K562 (cell line): ENCODE results near the gene ACBD4. TPM values are rescaled to one million over a fixed set of nuclear protein-coding genes. Genes with fewer than 3 reads are reported as not detected.

Source experiments
- ATAC-seq: fragments of 200-7000 bp; cut with Tn5 transposase; 3 replicates; pipeline ENCODE4 v1.9.1; 2020; ENCODE audit warnings: moderate library complexity
- BruUV-seq: library from RNA; stranded (reverse); fragments of 400-500 nt; replicated peaks from 2 replicates; lab custom pipeline; 2021; lab: Mats Ljungman, UMichigan
- CTCF ChIA-PET: fragments of 300-600 bp; formaldehyde crosslinking; extraction: SDS; loops from one replicate; lab custom pipeline; 2021; ENCODE audit warnings: low intra/inter-chr PET ratio; lab: Yijun Ruan, JAX
- POLR2A ChIA-PET: fragments of 300-600, 350-650 bp; sonication (Branson Sonifier 250); formaldehyde crosslinking; extraction: SDS; loops from one replicate; lab custom pipeline; 2021; ENCODE audit warnings: antibody characterized with exemption, inconsistent platforms; lab: Yijun Ruan, JAX
- DNase-seq, 4 experiments: peaks; one replicate each; pipeline versions ENCODE4 v3.0.0 to v3.0.0-alpha.2; 2011 to 2018; ENCODE audit warnings: low spot score in 3 of 4, mixed read lengths in 3 of 4; ENCODE audit errors: extremely low read depth in 1 of 4
- FAIRE-seq: peaks from 2 replicates; lab custom pipeline; 2011; peaks lifted over from hg19 to GRCh38; lab: Jason Lieb, UNC
- H2AFZ ChIP-seq: 2 replicates; pipeline ENCODE4 v1.6.0; 2011; ENCODE audit warnings: low read depth, low read length, control low read depth, inconsistent platforms
- H3K27ac ChIP-seq: fragments of 200-600 bp; 3 replicates; pipeline ENCODE4 v1.8.0; 2011; ENCODE audit warnings: low read depth, mild to moderate bottlenecking, control low read depth, inconsistent platforms, low read length, moderate library complexity, mixed read lengths; ENCODE audit errors: extremely low read depth
- H3K27me3 ChIP-seq, 2 experiments: fragments of 300-600 bp in 1 of 2; 2 replicates in 1 of 2; 3 replicates in 1 of 2; pipeline versions ENCODE4 v1.6.0 to v1.8.0; 2011; ENCODE audit warnings: inconsistent platforms in 2 of 2, low read length in 2 of 2, mild to moderate bottlenecking in 1 of 2, mixed read lengths in 1 of 2, moderate library complexity in 1 of 2; ENCODE audit not compliant: control insufficient read depth in 2 of 2, insufficient read depth in 2 of 2
- H3K36me3 ChIP-seq: fragments of 300-600 bp; 3 replicates; pipeline ENCODE4 v1.8.0; 2011; ENCODE audit warnings: mild to moderate bottlenecking, low read length, inconsistent platforms; ENCODE audit not compliant: control insufficient read depth, insufficient read depth
- H3K4me1 ChIP-seq, 2 experiments: fragments of 200-600 bp in 1 of 2; replicated peaks in 1 of 2; 2 replicates in 1 of 2; 3 replicates in 1 of 2; pipeline versions ENCODE4 v1.5.1 to v1.8.0; 2011; ENCODE audit warnings: inconsistent platforms in 2 of 2, low read length in 2 of 2, mild to moderate bottlenecking in 1 of 2, mixed read lengths in 1 of 2, moderate library complexity in 1 of 2; ENCODE audit not compliant: control insufficient read depth in 2 of 2, insufficient read depth in 2 of 2
- H3K4me2 ChIP-seq: 2 replicates; pipeline ENCODE4 v1.6.1; 2011; ENCODE audit warnings: low read length, control low read depth, inconsistent platforms, mixed read lengths; ENCODE audit not compliant: insufficient read depth
- H3K4me3 ChIP-seq: fragments of 200-600 bp; sonication (generic), shearing (Covaris generic); 2 replicates; pipeline ENCODE4 v1.5.1; 2016; ENCODE audit warnings: control low read depth, inconsistent platforms
- H3K79me2 ChIP-seq: fragments of 200-600 bp; 3 replicates; pipeline ENCODE4 v1.8.0; 2011; ENCODE audit warnings: low read length, inconsistent platforms; ENCODE audit not compliant: control insufficient read depth, insufficient read depth
- H3K9ac ChIP-seq, 2 experiments: 2 replicates each; pipeline versions ENCODE4 v1.6.0 to v1.6.1; 2011; ENCODE audit warnings: low read depth in 2 of 2, low read length in 2 of 2, control low read depth in 1 of 2, inconsistent platforms in 1 of 2, mild to moderate bottlenecking in 1 of 2, mixed read lengths in 1 of 2; ENCODE audit not compliant: insufficient read depth in 1 of 2
- H3K9me1 ChIP-seq: one replicate; pipeline ENCODE4 v1.6.0; 2011; ENCODE audit warnings: inconsistent platforms, mild to moderate bottlenecking, low read length, moderate library complexity; ENCODE audit not compliant: control insufficient read depth, insufficient read depth
- H3K9me3 ChIP-seq: replicated peaks from 2 replicates; pipeline ENCODE4 v1.5.1; 2011; ENCODE audit warnings: low read depth, low read length, inconsistent platforms; ENCODE audit not compliant: control insufficient read depth, insufficient read depth
- H4K20me1 ChIP-seq: replicated peaks from 2 replicates; pipeline ENCODE4 v1.6.1; 2011; ENCODE audit warnings: low read length, inconsistent platforms, mixed read lengths; ENCODE audit not compliant: control insufficient read depth, insufficient read depth
- BDP1 ChIP-seq: IDR thresholded peaks from 3 replicates; pipeline ENCODE4 v1.6.1; 2011; ENCODE audit not compliant: insufficient read length, insufficient read depth
- CHD2 ChIP-seq: IDR thresholded peaks from 2 replicates; pipeline ENCODE4 v1.6.1; 2011; ENCODE audit warnings: low read depth, low read length
- DLX4 ChIP-seq: fragments of 250-450 bp; sonication (Bioruptor Pico); IDR thresholded peaks from 2 replicates; pipeline ENCODE4 v1.6.1; 2021; ENCODE audit warnings: mild to moderate bottlenecking
- HDAC2 ChIP-seq: fragments of 450-650 bp; IDR thresholded peaks from 2 replicates; pipeline ENCODE4 v1.6.1; 2016; ENCODE audit warnings: mild to moderate bottlenecking
- HNRNPLL ChIP-seq: fragments of 200-400 bp; formaldehyde crosslinking; IDR thresholded peaks from 2 replicates; pipeline ENCODE4 v1.6.1; 2017; ENCODE audit warnings: low read length, low read depth, mild to moderate bottlenecking; ENCODE audit not compliant: poor library complexity, severe bottlenecking
- JUNB ChIP-seq: fragments of 450-650 bp; formaldehyde crosslinking; conservative IDR thresholded peaks from 2 replicates; pipeline ENCODE4 v1.4.0; 2020; ENCODE audit warnings: mild to moderate bottlenecking
- NEUROD1 ChIP-seq: fragments of 150-350 bp; IDR thresholded peaks from 2 replicates; pipeline ENCODE4 v1.6.1; 2014; ENCODE audit warnings: borderline replicate concordance, low read length, low read depth; ENCODE audit not compliant: partially characterized antibody
- RBM25 ChIP-seq: fragments of 200-400 bp; formaldehyde crosslinking; IDR thresholded peaks from 2 replicates; pipeline ENCODE4 v1.6.1; 2018; ENCODE audit warnings: low read length, low read depth, moderate library complexity; ENCODE audit not compliant: severe bottlenecking
- RREB1 ChIP-seq: fragments of 250-450 bp; sonication (Bioruptor Pico); IDR thresholded peaks from 2 replicates; pipeline ENCODE4 v1.4.0; 2020
- SMAD4 ChIP-seq: fragments of 250-450 bp; sonication (Bioruptor Pico); conservative IDR thresholded peaks from 2 replicates; pipeline ENCODE4 v1.8.0; 2021; ENCODE audit warnings: inconsistent platforms, mild to moderate bottlenecking, moderate library complexity
- STAG1 ChIP-seq: sonication (generic); formaldehyde crosslinking; IDR thresholded peaks from 2 replicates; pipeline ENCODE4 v1.5.0; 2020; ENCODE audit warnings: missing genetic modification reagents, borderline replicate concordance
- ZBED1 ChIP-seq: IDR thresholded peaks from 2 replicates; pipeline ENCODE4 v1.6.1; 2014
- ZFPM2 ChIP-seq: fragments of 250-450 bp; sonication (Bioruptor Pico); IDR thresholded peaks from 2 replicates; pipeline ENCODE4 v1.5.1; 2022; ENCODE audit warnings: mild to moderate bottlenecking
- ZNF184 ChIP-seq: sonication (generic); formaldehyde crosslinking; IDR thresholded peaks from 2 replicates; pipeline ENCODE4 v1.5.0; 2020; ENCODE audit warnings: missing genetic modification reagents
- ZNF449 ChIP-seq: fragments of 250-450 bp; sonication (Bioruptor Pico); IDR thresholded peaks from 2 replicates; pipeline ENCODE4 v1.8.0; 2022; ENCODE audit warnings: moderate library complexity, mild to moderate bottlenecking, inconsistent platforms
- WGBS: fragments of 100-300 bp; shearing (Covaris generic); methylation state at CpG from one replicate; pipeline ENCODE4 v1.1.6; 2016; ENCODE audit warnings: low coverage, mixed read lengths; ENCODE audit not compliant: insufficient coverage; ENCODE audit errors: missing lambda C conversion rate; 5-methylcytosine and 5-hydroxymethylcytosine counted together
- in situ Hi-C: fragments of 300-500 bp; cut with MboI; formaldehyde crosslinking; loops from 4 replicates; pipeline ENCODE4 v1.15.0; 2018; ENCODE audit warnings: inconsistent platforms, mixed read lengths
- intact Hi-C: fragments of 100-400 bp; cut with micrococcal nuclease; formaldehyde crosslinking; loops from 2 replicates; pipeline ENCODE4 v1.14.2; 2022
- polyA plus RNA-seq, 8 experiments: library from polyadenylated mRNA; depleted of rRNA in 4 of 8; stranded (reverse) in 5 of 8; unstranded in 3 of 8; fragments of >200 nt; fragmentation: Nextera tagmentation in 2 of 8; fragmentation: Illumina TruSeq in 1 of 8; extraction: Ambion mirVana in 2 of 8; extraction: Trizol in 1 of 8; gene quantifications; 2 replicates each; pipeline versions ENCODE4 v1.2.1 to v1.2.3, GENCODE V29; 2011 to 2014; ENCODE audit warnings: inconsistent platforms in 1 of 8, missing spikeins in 1 of 8
- total RNA-seq, 7 experiments: library from RNA; depleted of rRNA in 6 of 7; stranded (reverse); fragments of >200 nt in 6 of 7; fragmentation: Illumina TruSeq in 2 of 7; extraction: Trizol in 2 of 7; gene quantifications; 2 replicates each; pipeline versions ENCODE4 v1.2.1 to v1.2.3, GENCODE V29; 2011 to 2021; ENCODE audit warnings: low replicate concordance in 1 of 7

Gene ACBD4
- total and polyA plus RNA-seq, 9 of the 15 experiments (the other 6 are each of a cell fraction or from before 2014, with no cell fraction given): 0.14 to 6.9 (median 4.6) TPM

- WGBS: 90% methylated on average over 5 of the region's 5 CpGs
- Histone ChIP-seq H3K9me3 (no peaks in the 10 kb centered on the region), H3K9me1 (no peaks in the 10 kb centered on the region), H3K27me3 (no peaks in the 10 kb centered on the region), H3K4me2 (no peak overlapping the region), H3K27ac (no peak overlapping the region), H3K9ac (no peak overlapping the region), H3K36me3 (peaks cover 80% of the 10 kb centered on the region), H3K4me3 (no peak overlapping the region), H3K4me1 (no peaks in the 10 kb centered on the region), H2AFZ (no peak overlapping the region), H4K20me1 (peaks cover 16% of the 10 kb centered on the region), H3K79me2 (no peaks in the 10 kb centered on the region)
- ChIA-PET POLR2A (interaction anchor here (0.8 to 1.9 kb wide), 3 partner anchors 9 to 28 kb away, joined by 3 to 6 read pairs (median 5); no protein-coding TSS in a partner anchor), CTCF (no interaction called here)
- DNase-seq (no peak), FAIRE-seq (no peak), ATAC-seq (no peak)
- intact Hi-C loops (no loop called here), in situ Hi-C loops (loop anchor here (5.0 kb wide), 1 partner anchor 184 kb away; no protein-coding TSS in a partner anchor)
- no TSS peak for BruUV-seq
- TF ChIP-seq JUNB (CRISPR knock-in tag) (no peak), RBM25 (no peak), CHD2 (no peak), SMAD4 (no peak), STAG1 (CRISPR knock-in tag) (no peak), BDP1 (no peak), NEUROD1 (no peak), ZNF449 (CRISPR knock-in tag) (no peak), HDAC2 (no peak), ZFPM2 (no peak), RREB1 (CRISPR knock-in tag) (no peak), ZNF184 (no peak), ZBED1 (no peak), HNRNPLL (no peak), DLX4 (CRISPR knock-in tag) (no peak)
Measured at GRCh38 chr17:45106096-45106495, 29.4 kb upstream of the ACBD4 start.
